HepG2 (cell line): Measurements from ENCODE around the gene PRRC2A. TPM values are rescaled to one million over a fixed set of nuclear protein-coding genes. Genes with fewer than 3 reads are reported as not detected.
A peak's percentile ranks its signal among the peaks of the same experiment; 100 is the strongest.

Experiments
- ADNP ChIP-seq: sonication (generic); formaldehyde crosslinking; IDR thresholded peaks from 2 replicates; pipeline ENCODE4 v1.4.0; 2020; ENCODE audit warnings: missing genetic modification reagents
- ATF7 ChIP-seq, 2 experiments: fragments of 450-650 bp in 1 of 2; sonication (generic) in 1 of 2; formaldehyde crosslinking in 1 of 2; IDR thresholded peaks; 2 replicates each; pipeline versions ENCODE4 v1.4.0 to v1.6.1; 2016 to 2020; ENCODE audit warnings: antibody characterized with exemption in 1 of 2, mild to moderate bottlenecking in 1 of 2, missing genetic modification reagents in 1 of 2
- ETV5 ChIP-seq: IDR thresholded peaks from 2 replicates; pipeline ENCODE4 v1.6.1; 2018; ENCODE audit warnings: missing biosample characterization, missing genetic modification reagents, inconsistent platforms, borderline replicate concordance
- FOSL2 ChIP-seq: sonication (generic); formaldehyde crosslinking; IDR thresholded peaks from 2 replicates; pipeline ENCODE4 v1.4.0; 2020; ENCODE audit warnings: missing genetic modification reagents
- HOXA9 ChIP-seq: sonication (generic); formaldehyde crosslinking; IDR thresholded peaks from 2 replicates; pipeline ENCODE4 v1.8.1; 2022; ENCODE audit warnings: missing genetic modification reagents, mild to moderate bottlenecking, moderate library complexity, borderline replicate concordance
- ISX ChIP-seq: sonication (generic); formaldehyde crosslinking; conservative IDR thresholded peaks from 2 replicates; pipeline ENCODE4 v1.5.0; 2020; ENCODE audit warnings: missing genetic modification reagents
- KDM5A ChIP-seq: fragments of 200-600 bp; sonication (generic); IDR thresholded peaks from 2 replicates; pipeline ENCODE4 v1.7.0; 2018; ENCODE audit warnings: antibody characterized with exemption, mild to moderate bottlenecking, low read length, borderline replicate concordance
- KLF11 ChIP-seq: IDR thresholded peaks from 2 replicates; pipeline ENCODE4 v1.6.1; 2016; ENCODE audit warnings: missing compliant biosample characterization
- MLLT10 ChIP-seq: sonication (generic); formaldehyde crosslinking; IDR thresholded peaks from 2 replicates; pipeline ENCODE4 v1.4.0; 2020; ENCODE audit warnings: missing genetic modification reagents
- MYNN ChIP-seq: sonication (generic); formaldehyde crosslinking; IDR thresholded peaks from 2 replicates; pipeline ENCODE4 v1.4.0; 2020; ENCODE audit warnings: mild to moderate bottlenecking, low read depth, missing genetic modification reagents
- REPIN1 ChIP-seq: sonication (generic); formaldehyde crosslinking; IDR thresholded peaks from 2 replicates; pipeline ENCODE4 v1.8.0; 2022; ENCODE audit warnings: missing genetic modification reagents, low read depth, mild to moderate bottlenecking, borderline replicate concordance
- RORA ChIP-seq: sonication (generic); formaldehyde crosslinking; IDR thresholded peaks from 2 replicates; pipeline ENCODE4 v1.5.0; 2020; ENCODE audit warnings: mild to moderate bottlenecking, missing genetic modification reagents, moderate library complexity
- SMAD9 ChIP-seq: sonication (generic); formaldehyde crosslinking; IDR thresholded peaks from 2 replicates; pipeline ENCODE4 v1.5.1; 2020; ENCODE audit warnings: mild to moderate bottlenecking, missing genetic modification reagents
- TP53 ChIP-seq: sonication (generic); formaldehyde crosslinking; conservative IDR thresholded peaks from 2 replicates; pipeline ENCODE4 v1.4.0; 2020; ENCODE audit warnings: missing genetic modification reagents
- ZFX ChIP-seq: sonication (generic); formaldehyde crosslinking; IDR thresholded peaks from 2 replicates; pipeline ENCODE4 v1.4.0; 2020; ENCODE audit warnings: mild to moderate bottlenecking, low read depth, missing genetic modification reagents, moderate library complexity
- ZMYM3 ChIP-seq: sonication (generic); formaldehyde crosslinking; IDR thresholded peaks from 2 replicates; pipeline ENCODE4 v1.5.1; 2020; ENCODE audit warnings: mild to moderate bottlenecking, missing genetic modification reagents
- ZNF317 ChIP-seq: sonication (generic); formaldehyde crosslinking; IDR thresholded peaks from 2 replicates; pipeline ENCODE4 v1.5.0; 2020; ENCODE audit warnings: mild to moderate bottlenecking, missing genetic modification reagents
- polyA plus RNA-seq, 8 experiments: library from polyadenylated mRNA; depleted of rRNA in 3 of 8; stranded (reverse) in 7 of 8; unstranded in 1 of 8; fragments of >200 nt; fragmentation: Illumina TruSeq in 4 of 8; extraction: Trizol in 4 of 8; gene quantifications; 2 replicates each; pipeline versions ENCODE4 v1.2.1 to v1.2.3, GENCODE V29; 2011 to 2016; ENCODE audit warnings: low read depth in 4 of 8, missing spikeins in 1 of 8, mixed read lengths in 1 of 8; ENCODE audit not compliant: insufficient read depth in 1 of 8
- total RNA-seq, 5 experiments: library from RNA; depleted of rRNA; stranded (reverse); fragments of >200 nt; fragmentation: Illumina TruSeq; extraction: Trizol; gene quantifications; 2 replicates each; pipeline ENCODE4 v1.2.3, GENCODE V29; 2016; ENCODE audit warnings: low read depth in 1 of 5
- TF ChIP-seq, protein P1 (sequence below): sonication (generic); formaldehyde crosslinking; IDR thresholded peaks from 2 replicates; pipeline ENCODE4 v1.4.0; 2020; ENCODE audit warnings: missing genetic modification reagents, borderline replicate concordance
- TF ChIP-seq, protein P2 (sequence below): IDR thresholded peaks from 2 replicates; pipeline ENCODE4 v1.6.1; 2018; ENCODE audit warnings: missing genetic modification reagents
- TF ChIP-seq, protein P3 (sequence below): sonication (generic); formaldehyde crosslinking; IDR thresholded peaks from 2 replicates; pipeline ENCODE4 v1.8.0; 2022; ENCODE audit warnings: low read depth, missing genetic modification reagents

The PRRC2A gene
- total and polyA plus RNA-seq, 2 of the 13 experiments (the other 11 are each of a cell fraction or from before 2014, with no cell fraction given): 38.9 to 47.4 TPM

DNA sequence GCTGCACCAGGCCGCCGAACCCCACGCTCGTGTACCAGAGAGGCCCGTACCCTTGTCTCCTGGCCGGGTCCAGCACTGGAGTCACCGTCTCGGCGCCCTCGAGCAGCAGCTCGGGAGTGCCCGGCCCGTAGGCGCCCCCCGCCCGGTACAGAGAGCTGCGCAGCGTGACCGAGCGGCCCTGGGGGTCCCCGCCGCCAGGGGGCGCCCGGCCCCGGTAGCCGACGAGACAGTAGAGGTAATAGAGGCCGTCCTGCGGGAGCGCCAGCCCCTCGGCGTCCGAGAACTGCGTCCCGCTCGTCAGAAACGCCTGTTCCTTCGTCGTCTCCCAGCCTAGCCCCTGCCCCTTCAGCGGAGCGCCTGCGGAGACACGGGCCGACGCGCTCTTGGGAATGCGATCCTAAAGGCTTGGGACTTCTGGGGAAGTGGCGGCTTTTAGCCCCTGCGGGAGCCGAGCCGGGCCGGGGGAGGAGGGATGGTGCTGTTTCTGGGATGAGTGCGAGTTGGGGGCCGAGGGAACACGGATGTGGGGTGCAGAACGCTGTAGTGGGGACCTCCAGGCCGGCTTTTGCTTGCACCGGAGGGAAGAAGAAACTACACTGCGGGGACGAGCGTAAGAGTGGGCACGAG is 39.6 kb upstream of the PRRC2A start (continued):
- TF ChIP-seq, protein P1, sequence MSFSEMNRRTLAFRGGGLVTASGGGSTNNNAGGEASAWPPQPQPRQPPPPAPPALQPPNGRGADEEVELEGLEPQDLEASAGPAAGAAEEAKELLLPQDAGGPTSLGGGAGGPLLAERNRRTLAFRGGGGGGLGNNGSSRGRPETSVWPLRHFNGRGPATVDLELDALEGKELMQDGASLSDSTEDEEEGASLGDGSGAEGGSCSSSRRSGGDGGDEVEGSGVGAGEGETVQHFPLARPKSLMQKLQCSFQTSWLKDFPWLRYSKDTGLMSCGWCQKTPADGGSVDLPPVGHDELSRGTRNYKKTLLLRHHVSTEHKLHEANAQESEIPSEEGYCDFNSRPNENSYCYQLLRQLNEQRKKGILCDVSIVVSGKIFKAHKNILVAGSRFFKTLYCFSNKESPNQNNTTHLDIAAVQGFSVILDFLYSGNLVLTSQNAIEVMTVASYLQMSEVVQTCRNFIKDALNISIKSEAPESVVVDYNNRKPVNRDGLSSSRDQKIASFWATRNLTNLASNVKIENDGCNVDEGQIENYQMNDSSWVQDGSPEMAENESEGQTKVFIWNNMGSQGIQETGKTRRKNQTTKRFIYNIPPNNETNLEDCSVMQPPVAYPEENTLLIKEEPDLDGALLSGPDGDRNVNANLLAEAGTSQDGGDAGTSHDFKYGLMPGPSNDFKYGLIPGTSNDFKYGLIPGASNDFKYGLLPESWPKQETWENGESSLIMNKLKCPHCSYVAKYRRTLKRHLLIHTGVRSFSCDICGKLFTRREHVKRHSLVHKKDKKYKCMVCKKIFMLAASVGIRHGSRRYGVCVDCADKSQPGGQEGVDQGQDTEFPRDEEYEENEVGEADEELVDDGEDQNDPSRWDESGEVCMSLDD (CRISPR knock-in tag): peak; percentile 86; the same call in 1 of the 2 replicates
- TF ChIP-seq ETV5 (CRISPR knock-in tag) (no peak), RORA (no peak), MLLT10 (CRISPR knock-in tag) (no peak), SMAD9 (CRISPR knock-in tag) (no peak; the same call in 1 of the 2 replicates), ZFX (CRISPR knock-in tag) (peak; percentile 78), ZMYM3 (CRISPR knock-in tag) (peak; percentile 38; the same call in 1 of the 2 replicates), ADNP (CRISPR knock-in tag) (no peak), KLF11 (CRISPR knock-in tag) (0 out of 2 replicates have a peak, but pooled peaks have one; percentile 18), ATF7 (IDR thresholded peaks at IDR 0.05) (no peak), ATF7 (CRISPR knock-in tag; IDR thresholded peaks at IDR 0.05) (no peak), ISX (CRISPR knock-in tag) (no peak), HOXA9 (peak; percentile 38; the same call in 1 of the 2 replicates), KDM5A (no peak), MYNN (no peak), ZNF317 (CRISPR knock-in tag) (no peak), FOSL2 (CRISPR knock-in tag) (peak; percentile 46; the same call in 1 of the 2 replicates), REPIN1 (CRISPR knock-in tag) (peak; percentile 79; the same call in 1 of the 2 replicates), TP53 (CRISPR knock-in tag) (no peak)
- TF ChIP-seq, protein P2, sequence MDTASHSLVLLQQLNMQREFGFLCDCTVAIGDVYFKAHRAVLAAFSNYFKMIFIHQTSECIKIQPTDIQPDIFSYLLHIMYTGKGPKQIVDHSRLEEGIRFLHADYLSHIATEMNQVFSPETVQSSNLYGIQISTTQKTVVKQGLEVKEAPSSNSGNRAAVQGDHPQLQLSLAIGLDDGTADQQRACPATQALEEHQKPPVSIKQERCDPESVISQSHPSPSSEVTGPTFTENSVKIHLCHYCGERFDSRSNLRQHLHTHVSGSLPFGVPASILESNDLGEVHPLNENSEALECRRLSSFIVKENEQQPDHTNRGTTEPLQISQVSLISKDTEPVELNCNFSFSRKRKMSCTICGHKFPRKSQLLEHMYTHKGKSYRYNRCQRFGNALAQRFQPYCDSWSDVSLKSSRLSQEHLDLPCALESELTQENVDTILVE (CRISPR knock-in tag): peak; percentile 68; the same call in 1 of the 2 replicates
- TF ChIP-seq, protein P3, sequence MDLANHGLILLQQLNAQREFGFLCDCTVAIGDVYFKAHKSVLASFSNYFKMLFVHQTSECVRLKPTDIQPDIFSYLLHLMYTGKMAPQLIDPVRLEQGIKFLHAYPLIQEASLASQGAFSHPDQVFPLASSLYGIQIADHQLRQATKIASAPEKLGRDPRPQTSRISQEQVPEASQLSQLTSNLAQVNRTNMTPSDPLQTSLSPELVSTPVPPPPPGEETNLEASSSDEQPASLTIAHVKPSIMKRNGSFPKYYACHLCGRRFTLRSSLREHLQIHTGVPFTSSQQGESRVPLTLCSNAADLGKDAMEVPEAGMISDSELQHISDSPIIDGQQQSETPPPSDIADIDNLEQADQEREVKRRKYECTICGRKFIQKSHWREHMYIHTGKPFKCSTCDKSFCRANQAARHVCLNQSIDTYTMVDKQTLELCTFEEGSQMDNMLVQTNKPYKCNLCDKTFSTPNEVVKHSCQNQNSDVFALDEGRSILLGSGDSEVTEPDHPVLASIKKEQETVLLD: no peak; the same call in 1 of the 2 replicates
